HepG2 (cell line): ENCODE measurements around the gene ADAMTS17. TPM values are rescaled to one million over a fixed set of nuclear protein-coding genes. Genes with fewer than 3 reads are reported as not detected.

ENCODE experiments used
- ATAC-seq: fragments of 200-7000 bp; cut with Tn5 transposase; 3 replicates; pipeline ENCODE4 v1.9.1; 2020; ENCODE audit warnings: mild to moderate bottlenecking, moderate library complexity
- BruUV-seq: library from RNA; stranded (reverse); fragments of 400-500 nt; replicated peaks from 2 replicates; lab custom pipeline; 2021; lab: Mats Ljungman, UMichigan
- CTCF ChIA-PET: fragments of 300-600 bp; formaldehyde crosslinking; extraction: SDS; loops from one replicate; lab custom pipeline; 2021; ENCODE audit warnings: low total read pairs, inconsistent platforms, low intra/inter-chr PET ratio; lab: Yijun Ruan, JAX
- POLR2A ChIA-PET: fragments of 350-600 bp; sonication (Branson Sonifier 250); formaldehyde crosslinking; loops from one replicate; lab custom pipeline; 2020; ENCODE audit warnings: antibody characterized with exemption, inconsistent platforms; lab: Yijun Ruan, JAX
- DNase-seq: peaks from one replicate; pipeline ENCODE4 v3.0.0-alpha.2; 2015; ENCODE audit warnings: low spot score
- FAIRE-seq: peaks from 3 replicates; lab custom pipeline; 2011; peaks lifted over from hg19 to GRCh38; lab: Jason Lieb, UNC
- H2AFZ ChIP-seq: one replicate; pipeline ENCODE4 v1.6.1; 2011; ENCODE audit warnings: low read length, inconsistent platforms
- H3K27ac ChIP-seq: fragments of 300-600 bp; 3 replicates; pipeline ENCODE4 v1.8.0; 2011; ENCODE audit warnings: mixed run types, mild to moderate bottlenecking, mixed read lengths, low read length, inconsistent platforms; ENCODE audit not compliant: insufficient read depth; ENCODE audit errors: extremely low read length
- H3K27me3 ChIP-seq, 2 experiments: fragments of 200-600 bp in 1 of 2; 2 replicates in 1 of 2; 3 replicates in 1 of 2; pipeline versions ENCODE4 v1.6.0 to v1.8.0; 2011; ENCODE audit warnings: low read length in 2 of 2, mild to moderate bottlenecking in 2 of 2, moderate library complexity in 2 of 2, inconsistent platforms in 1 of 2; ENCODE audit not compliant: insufficient read depth in 2 of 2, control insufficient read depth in 1 of 2
- H3K36me3 ChIP-seq, 2 experiments: fragments of 200-600 bp in 1 of 2; replicated peaks in 1 of 2; 2 replicates in 1 of 2; 3 replicates in 1 of 2; pipeline versions ENCODE4 v1.5.1 to v1.8.0; 2011; ENCODE audit warnings: low read length in 2 of 2, inconsistent platforms in 1 of 2; ENCODE audit not compliant: insufficient read depth in 2 of 2, control insufficient read depth in 1 of 2
- H3K4me1 ChIP-seq: 2 replicates; pipeline ENCODE4 v1.5.1; 2012; ENCODE audit warnings: low read length, inconsistent platforms; ENCODE audit not compliant: insufficient read depth
- H3K4me2 ChIP-seq: 2 replicates; pipeline ENCODE4 v1.6.0; 2011; ENCODE audit warnings: low read depth, low read length, inconsistent platforms
- H3K4me3 ChIP-seq, 3 experiments: fragments of 200-600 bp in 1 of 3; sonication (generic), shearing (Covaris generic) in 1 of 3; replicated peaks in 1 of 3; 2 replicates each; pipeline ENCODE4 v1.5.1; 2011 to 2016; ENCODE audit warnings: low read length in 3 of 3, inconsistent platforms in 2 of 3, low read depth in 2 of 3, mild to moderate bottlenecking in 2 of 3, control low read depth in 1 of 3, mixed read lengths in 1 of 3; ENCODE audit not compliant: insufficient read depth in 1 of 3
- H3K79me2 ChIP-seq: one replicate; pipeline ENCODE4 v1.6.1; 2011; ENCODE audit warnings: low read length, inconsistent platforms; ENCODE audit not compliant: insufficient read depth
- H3K9ac ChIP-seq: 2 replicates; pipeline ENCODE4 v1.6.0; 2011; ENCODE audit warnings: mild to moderate bottlenecking, low read depth, low read length, inconsistent platforms; ENCODE audit not compliant: insufficient read depth
- H3K9me3 ChIP-seq: 2 replicates; pipeline ENCODE4 v1.5.1; 2012; ENCODE audit warnings: mild to moderate bottlenecking, low read length
- H4K20me1 ChIP-seq: 2 replicates; pipeline ENCODE4 v1.6.0; 2011; ENCODE audit warnings: inconsistent platforms, mild to moderate bottlenecking, low read length, moderate library complexity; ENCODE audit not compliant: insufficient read depth
- BRCA1 ChIP-seq: sonication (generic); formaldehyde crosslinking; IDR thresholded peaks from 2 replicates; pipeline ENCODE4 v1.4.0; 2020; ENCODE audit warnings: missing genetic modification reagents
- KDM1A ChIP-seq: IDR thresholded peaks from 2 replicates; pipeline ENCODE4 v1.6.1; 2016; ENCODE audit warnings: missing compliant biosample characterization
- KDM5B ChIP-seq: sonication (generic); formaldehyde crosslinking; IDR thresholded peaks from 2 replicates; pipeline ENCODE4 v1.4.0; 2020; ENCODE audit warnings: missing genetic modification reagents, mild to moderate bottlenecking, borderline replicate concordance
- NFAT5 ChIP-seq: sonication (generic); formaldehyde crosslinking; IDR thresholded peaks from 2 replicates; pipeline ENCODE4 v1.4.0; 2020; ENCODE audit warnings: missing genetic modification reagents
- PAXIP1 ChIP-seq: sonication (generic); formaldehyde crosslinking; conservative IDR thresholded peaks from 2 replicates; pipeline ENCODE4 v1.4.0; 2020; ENCODE audit warnings: mild to moderate bottlenecking, missing genetic modification reagents, moderate library complexity
- SIX4 ChIP-seq: sonication (generic); formaldehyde crosslinking; IDR thresholded peaks from 2 replicates; pipeline ENCODE4 v1.4.0; 2020; ENCODE audit warnings: missing genetic modification reagents
- SKIL ChIP-seq: sonication (generic); formaldehyde crosslinking; IDR thresholded peaks from 2 replicates; pipeline ENCODE4 v1.8.0; 2022; ENCODE audit warnings: missing genetic modification reagents, mild to moderate bottlenecking, moderate library complexity, borderline replicate concordance
- TAF1 ChIP-seq: sonication (generic); formaldehyde crosslinking; IDR thresholded peaks from 2 replicates; pipeline ENCODE4 v1.4.0; 2020; ENCODE audit warnings: missing genetic modification reagents
- ZFP37 ChIP-seq: sonication (generic); formaldehyde crosslinking; IDR thresholded peaks from 2 replicates; pipeline ENCODE4 v1.4.0; 2020; ENCODE audit warnings: missing genetic modification reagents, borderline replicate concordance
- ZNF503 ChIP-seq: sonication (generic); formaldehyde crosslinking; IDR thresholded peaks from 2 replicates; pipeline ENCODE4 v1.4.0; 2020; ENCODE audit warnings: missing genetic modification reagents
- ZNF816 ChIP-seq: sonication (generic); formaldehyde crosslinking; IDR thresholded peaks from 2 replicates; pipeline ENCODE4 v1.8.0; 2022; ENCODE audit warnings: missing genetic modification reagents, mild to moderate bottlenecking, borderline replicate concordance
- WGBS: methylation state at CpG from one replicate; pipeline ENCODE4 v1.1.6; 2017; ENCODE audit warnings: low lambda C conversion rate; 5-methylcytosine and 5-hydroxymethylcytosine counted together
- in situ Hi-C: cut with HindIII; loops from 2 replicates; pipeline ENCODE4 v1.10.0; 2017; ENCODE audit warnings: low pct_unique_long_range_greater_than_20kb; ENCODE audit not compliant: extremely low pct_ligation_motif_present
- intact Hi-C: fragments of 100-400 bp; cut with micrococcal nuclease; formaldehyde crosslinking; loops from one replicate; pipeline ENCODE4 v1.10.0; 2022; ENCODE audit not compliant: unreplicated experiment
- polyA plus RNA-seq, 8 experiments: library from polyadenylated mRNA; depleted of rRNA in 3 of 8; stranded (reverse) in 7 of 8; unstranded in 1 of 8; fragments of >200 nt; fragmentation: Illumina TruSeq in 4 of 8; extraction: Trizol in 4 of 8; gene quantifications; 2 replicates each; pipeline versions ENCODE4 v1.2.1 to v1.2.3, GENCODE V29; 2011 to 2016; ENCODE audit warnings: low read depth in 4 of 8, missing spikeins in 1 of 8, mixed read lengths in 1 of 8; ENCODE audit not compliant: insufficient read depth in 1 of 8
- total RNA-seq, 5 experiments: library from RNA; depleted of rRNA; stranded (reverse); fragments of >200 nt; fragmentation: Illumina TruSeq; extraction: Trizol; gene quantifications; 2 replicates each; pipeline ENCODE4 v1.2.3, GENCODE V29; 2016; ENCODE audit warnings: low read depth in 1 of 5

ADAMTS17 gene
- total and polyA plus RNA-seq, 2 of the 13 experiments (the other 11 are each of a cell fraction or from before 2014, with no cell fraction given): 0.02 to 0.04 TPM

- no TSS peak for BruUV-seq
- DNase-seq: no peak
- Histone ChIP-seq H3K9ac (no peak overlapping the region), H3K36me3 (no peaks in the 10 kb centered on the region), H3K4me2 (no peak overlapping the region), H3K4me3 (no peak overlapping the region), H3K4me1 (no peaks in the 10 kb centered on the region), H4K20me1 (no peaks in the 10 kb centered on the region), H3K9me3 (no peaks in the 10 kb centered on the region), H2AFZ (no peak overlapping the region), H3K27ac (no peak overlapping the region), H3K27me3 (no peaks in the 10 kb centered on the region), H3K79me2 (no peaks in the 10 kb centered on the region)
- no peak for ATAC-seq
- ChIA-PET POLR2A (no interaction called here), CTCF (no interaction called here)
- 83% methylated on average over 15 of the region's 15 CpGs for WGBS
- no peak for FAIRE-seq
- intact Hi-C loops: no loop called here
- in situ Hi-C loops: no loop called here
- no peak for TF ChIP-seq KDM5B
- no peak for TF ChIP-seq TAF1 (CRISPR knock-in tag)
- TF ChIP-seq ZNF816 (CRISPR knock-in tag): no peak
- no peak for TF ChIP-seq ZNF503
- TF ChIP-seq NFAT5 (CRISPR knock-in tag): no peak
- TF ChIP-seq ZFP37 (CRISPR knock-in tag): no peak
- TF ChIP-seq SKIL (CRISPR knock-in tag): no peak
- TF ChIP-seq KDM1A (CRISPR knock-in tag): no peak
- TF ChIP-seq SIX4 (CRISPR knock-in tag): no peak
- no peak for TF ChIP-seq PAXIP1 (CRISPR knock-in tag)
- TF ChIP-seq BRCA1 (CRISPR knock-in tag): no peak
These were observed 56.0 kb downstream of the ADAMTS17 start for GRCh38 chr15:100285641-100286295.
